Astrocyte (in vitro differentiated cells and primary cell): Measurements from ENCODE around the gene USP40. TPM values are rescaled to one million over a fixed set of nuclear protein-coding genes. Genes with fewer than 3 reads are reported as not detected.

ENCODE experiments used
- DNase-seq: peaks from one replicate; pipeline ENCODE4 v3.0.0-alpha.2; 2010; ENCODE audit warnings: low read depth
- FAIRE-seq: peaks from 2 replicates; lab custom pipeline; 2011; peaks lifted over from hg19 to GRCh38; lab: Jason Lieb, UNC
- H2AFZ ChIP-seq: 2 replicates; pipeline ENCODE4 v1.6.0; 2012; ENCODE audit warnings: low read depth, low read length, inconsistent platforms
- H3K27ac ChIP-seq: 2 replicates; pipeline ENCODE4 v1.5.1; 2011; ENCODE audit warnings: low read depth, low read length, inconsistent platforms
- H3K27me3 ChIP-seq: 2 replicates; pipeline ENCODE4 v1.6.0; 2011; ENCODE audit warnings: low read length, inconsistent platforms; ENCODE audit not compliant: insufficient read depth
- H3K36me3 ChIP-seq: 2 replicates; pipeline ENCODE4 v1.5.1; 2011; ENCODE audit warnings: low read length, inconsistent platforms; ENCODE audit not compliant: insufficient read depth
- H3K4me1 ChIP-seq: 2 replicates; pipeline ENCODE4 v1.5.1; 2011; ENCODE audit warnings: low read length, inconsistent platforms; ENCODE audit not compliant: insufficient read depth
- H3K4me2 ChIP-seq: 2 replicates; pipeline ENCODE4 v1.6.0; 2012; ENCODE audit warnings: low read length, inconsistent platforms
- H3K4me3 ChIP-seq: 2 replicates; pipeline ENCODE4 v1.5.1; 2011; ENCODE audit warnings: low read depth, mild to moderate bottlenecking, low read length, inconsistent platforms; ENCODE audit not compliant: insufficient read depth
- H3K79me2 ChIP-seq: 2 replicates; pipeline ENCODE4 v1.6.0; 2012; ENCODE audit warnings: mild to moderate bottlenecking, low read length, inconsistent platforms; ENCODE audit not compliant: insufficient read depth
- H3K9ac ChIP-seq: 2 replicates; pipeline ENCODE4 v1.6.0; 2012; ENCODE audit warnings: mild to moderate bottlenecking, low read length, inconsistent platforms
- H3K9me3 ChIP-seq: 2 replicates; pipeline ENCODE4 v1.5.1; 2012; ENCODE audit warnings: low read depth, mild to moderate bottlenecking, low read length, inconsistent platforms; ENCODE audit not compliant: insufficient read depth
- H4K20me1 ChIP-seq: 2 replicates; pipeline ENCODE4 v1.6.0; 2012; ENCODE audit warnings: low read length, inconsistent platforms; ENCODE audit not compliant: insufficient read depth
- H3K27ac Mint-ChIP-seq: one replicate; pipeline ENCODE4 v1.8.0; 2021; ENCODE audit warnings: mild to moderate bottlenecking, mixed read lengths; ENCODE audit not compliant: unreplicated experiment
- H3K27me3 Mint-ChIP-seq: one replicate; pipeline ENCODE4 v1.8.0; 2021; ENCODE audit warnings: low read depth, mixed read lengths; ENCODE audit not compliant: unreplicated experiment
- H3K36me3 Mint-ChIP-seq: one replicate; pipeline ENCODE4 v1.8.0; 2021; ENCODE audit warnings: low read depth, mixed read lengths; ENCODE audit not compliant: unreplicated experiment
- H3K4me1 Mint-ChIP-seq: one replicate; pipeline ENCODE4 v1.8.0; 2021; ENCODE audit warnings: low read depth, mixed read lengths; ENCODE audit not compliant: unreplicated experiment
- H3K4me3 Mint-ChIP-seq: one replicate; pipeline ENCODE4 v1.8.0; 2021; ENCODE audit warnings: mild to moderate bottlenecking, moderate library complexity, mixed read lengths; ENCODE audit not compliant: unreplicated experiment
- H3K9me3 Mint-ChIP-seq: one replicate; pipeline ENCODE4 v1.8.0; 2021; ENCODE audit warnings: mild to moderate bottlenecking, mixed read lengths; ENCODE audit not compliant: unreplicated experiment
- CTCF ChIP-seq: IDR thresholded peaks from 2 replicates; pipeline ENCODE4 v1.5.1; 2011; ENCODE audit warnings: low read depth, mild to moderate bottlenecking, inconsistent platforms, low read length, moderate library complexity; ENCODE audit not compliant: insufficient read depth
- EZH2 ChIP-seq: IDR thresholded peaks from 2 replicates; pipeline ENCODE4 v1.6.1; 2012; ENCODE audit warnings: mild to moderate bottlenecking, low read length, inconsistent platforms; ENCODE audit not compliant: insufficient read depth
- total RNA-seq: library from RNA; stranded (reverse); gene quantifications from 2 replicates; pipeline ENCODE4 v1.2.1, GENCODE V29; 2021

The USP40 gene
- total RNA-seq, 1 donor from 2014 or later: 25.4 TPM

- no peak overlapping the region for H3K9ac ChIP-seq
- no peak overlapping the region for H3K4me2 ChIP-seq
- no peaks in the 10 kb centered on the region for H3K4me1 Mint-ChIP-seq
- no peaks in the 10 kb centered on the region for H3K4me1 ChIP-seq
- H3K79me2 ChIP-seq: no peaks in the 10 kb centered on the region
- no peaks in the 10 kb centered on the region for H3K27me3 ChIP-seq
- no peak overlapping the region for H3K4me3 ChIP-seq
- no peak overlapping the region for H3K27ac ChIP-seq
- peaks cover 1% of the 10 kb centered on the region for H3K27me3 Mint-ChIP-seq
- FAIRE-seq (no peak), DNase-seq (no peak)
- no peak overlapping the region for H3K4me3 Mint-ChIP-seq
- no peaks in the 10 kb centered on the region for H3K9me3 Mint-ChIP-seq
- H3K36me3 ChIP-seq: peaks cover 3% of the 10 kb centered on the region
- H4K20me1 ChIP-seq: no peaks in the 10 kb centered on the region
- H3K27ac Mint-ChIP-seq: no peak overlapping the region
- H2AFZ ChIP-seq: no peak overlapping the region
- H3K36me3 Mint-ChIP-seq: peaks cover 11% of the 10 kb centered on the region
- no peaks in the 10 kb centered on the region for H3K9me3 ChIP-seq
- TF ChIP-seq EZH2: no peak
- no peak for TF ChIP-seq CTCF
Observed at GRCh38 chr2:233446121-233446520, 120.5 kb downstream of the USP40 start.

GRCh38 chr2:233445152-233445830 lies 121.3 kb downstream of the USP40 start:
- Histone ChIP-seq H3K36me3 (peaks cover 3% of the 10 kb centered on the region), H3K79me2 (no peaks in the 10 kb centered on the region), H3K4me3 (no peak overlapping the region), H3K9me3 (no peaks in the 10 kb centered on the region), H3K9ac (no peak overlapping the region), H3K4me1 (no peaks in the 10 kb centered on the region), H3K4me2 (no peak overlapping the region), H3K27me3 (no peaks in the 10 kb centered on the region), H3K27ac (no peak overlapping the region), H4K20me1 (no peaks in the 10 kb centered on the region), H2AFZ (no peak overlapping the region)
- DNase-seq (no peak), FAIRE-seq (no peak)
- Mint-ChIP-seq H3K27ac (peak overlapping the region; percentile 50), H3K9me3 (no peaks in the 10 kb centered on the region), H3K4me1 (no peaks in the 10 kb centered on the region), H3K4me3 (no peak overlapping the region), H3K36me3 (peaks cover 11% of the 10 kb centered on the region), H3K27me3 (peaks cover 1% of the 10 kb centered on the region)
- TF ChIP-seq EZH2 (no peak), CTCF (no peak)

DNA sequence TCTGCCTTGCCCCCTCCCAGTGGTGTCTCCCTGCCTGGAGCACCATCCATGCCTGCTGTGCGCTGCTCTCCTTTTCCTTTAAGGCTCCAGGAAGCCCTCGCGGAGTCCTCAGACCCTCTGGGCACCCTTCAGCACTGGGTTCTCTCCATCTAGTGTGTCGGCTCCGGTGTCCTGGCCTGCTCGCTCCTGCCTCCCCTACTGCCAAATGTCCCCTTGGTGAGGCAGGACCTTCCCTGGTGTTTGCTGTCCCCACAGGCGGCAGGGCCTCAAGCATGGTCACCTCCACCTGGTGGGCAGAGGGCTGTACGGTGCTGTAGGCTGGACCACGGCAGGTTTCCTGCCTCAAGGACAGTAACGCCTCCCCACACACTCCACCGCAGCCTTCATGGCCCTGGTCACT lies 122.1 kb downstream of the USP40 start:
- no peak overlapping the region for H3K4me3 ChIP-seq
- H3K27me3 ChIP-seq: no peaks in the 10 kb centered on the region
- no peak overlapping the region for H3K9ac ChIP-seq
- no peak overlapping the region for H3K4me3 Mint-ChIP-seq
- no peak overlapping the region for H2AFZ ChIP-seq
- H3K4me1 Mint-ChIP-seq: no peaks in the 10 kb centered on the region
- peaks cover 11% of the 10 kb centered on the region for H3K36me3 Mint-ChIP-seq
- no peaks in the 10 kb centered on the region for H3K4me1 ChIP-seq
- H3K79me2 ChIP-seq: no peaks in the 10 kb centered on the region
- no peaks in the 10 kb centered on the region for H3K36me3 ChIP-seq
- no peak overlapping the region for H3K4me2 ChIP-seq
- no peaks in the 10 kb centered on the region for H4K20me1 ChIP-seq
- H3K9me3 Mint-ChIP-seq: no peaks in the 10 kb centered on the region
- H3K27ac ChIP-seq: no peak overlapping the region
- FAIRE-seq (no peak), DNase-seq (no peak)
- H3K27me3 Mint-ChIP-seq: peaks cover 1% of the 10 kb centered on the region
- H3K27ac Mint-ChIP-seq: no peak overlapping the region
- H3K9me3 ChIP-seq: no peaks in the 10 kb centered on the region
- TF ChIP-seq CTCF (no peak), EZH2 (no peak)
